Effector memory CD8-positive, alpha-beta T cell (primary cell): ENCODE data around the gene CALN1.

Source experiments
- ATAC-seq: fragments of 150-1000 bp; cut with Tn5 transposase; replicated peaks from 2 replicates; pipeline ENCODE4 v1.10.0; 2021; ENCODE audit warnings: mild to moderate bottlenecking, moderate library complexity
- DNase-seq, 3 experiments: peaks; one replicate each; pipeline ENCODE4 v3.0.0; 2021
- H3K27ac Mint-ChIP-seq, 2 donors: one replicate each; pipeline ENCODE4 v1.8.0; 2022; ENCODE audit warnings: mild to moderate bottlenecking in 2 of 2, mixed read lengths in 2 of 2, moderate library complexity in 2 of 2
- H3K27me3 Mint-ChIP-seq, 2 donors: one replicate each; pipeline ENCODE4 v1.8.0; 2022; ENCODE audit warnings: mixed read lengths in 2 of 2
- H3K36me3 Mint-ChIP-seq: one replicate; pipeline ENCODE4 v1.8.0; 2022; ENCODE audit warnings: mild to moderate bottlenecking, moderate library complexity, mixed read lengths; ENCODE audit not compliant: insufficient read depth
- H3K4me1 Mint-ChIP-seq, 2 donors: one replicate each; pipeline ENCODE4 v1.8.0; 2022; ENCODE audit warnings: low read depth in 2 of 2, mixed read lengths in 2 of 2
- H3K4me3 Mint-ChIP-seq, 2 donors: one replicate each; pipeline ENCODE4 v1.8.0; 2022; ENCODE audit warnings: mild to moderate bottlenecking in 2 of 2, mixed read lengths in 2 of 2, moderate library complexity in 2 of 2
- H3K9me3 Mint-ChIP-seq, 2 donors: one replicate each; pipeline ENCODE4 v1.8.0; 2022; ENCODE audit warnings: mixed read lengths in 2 of 2

The CALN1 gene

DNA sequence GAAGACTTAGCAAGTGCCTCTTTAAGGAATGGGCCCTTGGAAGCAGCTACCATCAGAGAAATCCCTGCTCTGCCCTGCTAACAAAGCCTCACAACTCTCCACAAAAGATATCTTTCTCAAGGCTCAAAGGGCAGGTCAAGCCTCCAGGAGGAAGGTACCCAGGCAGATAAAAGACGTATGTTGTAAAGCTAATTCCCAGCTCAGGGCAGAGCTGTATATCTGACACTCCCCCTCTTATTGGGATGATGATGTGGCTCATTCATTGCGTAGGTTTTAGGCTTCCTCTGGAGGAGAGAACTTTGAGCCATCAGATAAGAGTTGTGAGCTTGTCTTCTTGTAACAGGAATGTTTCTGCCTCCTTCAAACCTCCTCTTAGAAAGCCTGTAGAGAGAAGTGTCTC, 145.4 kb downstream of the CALN1 start:
- Mint-ChIP-seq H3K4me3 (no peak overlapping the region), H3K9me3 (peaks cover 8 to 15% of the 10 kb centered on the region in 2 donors)
- no peak for ATAC-seq

DNA sequence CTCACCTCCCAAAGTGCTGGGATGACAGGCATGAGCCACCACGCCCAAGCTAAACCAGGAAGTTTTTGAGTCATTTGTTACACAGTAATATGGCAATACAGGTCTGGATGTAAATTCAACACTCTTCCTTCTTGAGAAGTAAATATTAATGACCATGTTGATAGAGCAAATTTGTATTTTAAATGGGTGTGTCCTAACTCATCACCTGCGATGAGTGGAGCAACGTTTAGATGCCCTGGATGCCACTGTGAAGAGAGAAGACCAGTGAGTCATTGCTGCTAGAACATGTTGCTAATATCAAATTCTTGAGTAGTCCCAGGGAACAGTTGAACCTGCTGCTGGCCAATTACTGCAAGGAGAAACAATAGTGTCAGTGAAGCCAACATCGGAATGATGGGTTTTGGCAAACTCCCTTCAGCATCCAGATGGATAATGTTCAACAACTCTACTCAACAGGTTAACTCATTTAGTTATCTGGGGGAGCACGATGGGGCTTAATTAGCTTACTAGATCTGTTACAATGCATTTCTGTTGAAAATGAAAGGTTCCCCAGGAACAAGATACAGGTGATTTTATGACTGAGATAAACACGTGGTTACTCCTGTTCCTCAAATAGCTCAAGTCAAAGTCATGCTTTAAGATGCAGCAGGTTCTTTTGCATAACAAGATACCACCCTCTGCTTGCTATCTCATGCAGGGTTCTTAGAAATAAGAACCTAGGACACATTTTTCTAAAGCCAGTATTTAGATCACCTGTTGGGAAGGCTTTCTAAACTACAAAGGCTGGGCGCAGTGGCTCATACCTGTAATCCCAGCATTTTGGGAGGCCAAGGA, 146.8 kb downstream of the CALN1 start:
- Mint-ChIP-seq H3K36me3 (no peaks in the 10 kb centered on the region), H3K27ac (no peak overlapping the region), H3K4me1 (no peaks in the 10 kb centered on the region), H3K9me3 (peaks cover 8 to 15% of the 10 kb centered on the region in 2 donors), H3K4me3 (no peak overlapping the region), H3K27me3 (no peaks in the 10 kb centered on the region)
- ATAC-seq (no peak), DNase-seq (no peak)

More for the DNA sequence above, 145.4 kb downstream of the CALN1 start:
- no peak for DNase-seq
- H3K27me3 Mint-ChIP-seq = no peaks in the 10 kb centered on the region
- H3K36me3 Mint-ChIP-seq = no peaks in the 10 kb centered on the region
- no peak overlapping the region for H3K27ac Mint-ChIP-seq
- no peaks in the 10 kb centered on the region for H3K4me1 Mint-ChIP-seq

DNA sequence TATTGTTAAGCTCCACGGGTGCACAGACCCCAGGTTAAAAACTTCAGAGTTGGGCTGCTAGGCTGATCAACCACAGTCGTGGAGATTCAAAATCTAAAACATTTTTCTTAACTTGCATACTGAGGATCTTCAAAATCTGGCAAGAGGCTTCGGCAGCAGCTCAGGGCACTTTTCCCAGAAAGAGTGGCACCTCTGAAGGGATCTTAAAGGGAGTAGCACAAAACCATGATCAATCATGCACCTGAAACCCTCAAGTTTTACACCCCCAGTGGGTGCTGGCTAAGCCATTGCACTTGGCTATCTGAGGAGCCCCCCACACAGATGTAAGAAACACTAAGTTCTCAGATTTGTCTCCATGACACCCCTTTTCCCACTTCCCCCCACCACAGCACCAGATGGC, 151.7 kb downstream of the CALN1 start:
- H3K9me3 Mint-ChIP-seq = peaks cover 2 to 15% of the 10 kb centered on the region in 2 donors
- DNase-seq = no peak
- no peaks in the 10 kb centered on the region for H3K36me3 Mint-ChIP-seq
- H3K4me3 Mint-ChIP-seq = no peak overlapping the region
- H3K27ac Mint-ChIP-seq = no peak overlapping the region
- no peak for ATAC-seq
- H3K27me3 Mint-ChIP-seq = no peaks in the 10 kb centered on the region
- H3K4me1 Mint-ChIP-seq = no peaks in the 10 kb centered on the region

DNA sequence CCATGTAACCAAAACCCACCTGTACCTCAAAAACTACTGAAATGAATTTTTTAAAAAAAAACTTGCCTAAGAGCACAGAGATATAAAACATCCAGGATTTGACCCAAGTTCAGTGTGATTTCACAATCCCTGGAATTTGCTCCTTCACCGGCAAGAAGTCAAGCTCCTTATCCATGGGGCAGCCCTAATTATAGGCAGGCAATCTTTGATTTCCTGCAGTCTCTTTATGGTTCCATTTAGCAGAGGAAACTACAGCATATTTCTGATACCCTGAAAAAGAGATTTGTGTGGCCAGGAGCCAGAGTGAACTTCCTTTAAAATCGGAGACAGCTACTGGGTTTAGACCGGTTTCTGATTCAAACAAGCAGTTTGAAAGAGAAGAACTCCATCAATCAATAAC, 154.1 kb downstream of the CALN1 start:
- Mint-ChIP-seq H3K9me3 (peaks cover 2 to 15% of the 10 kb centered on the region in 2 donors), H3K27ac (no peak overlapping the region), H3K27me3 (no peaks in the 10 kb centered on the region), H3K4me3 (no peak overlapping the region), H3K36me3 (no peaks in the 10 kb centered on the region), H3K4me1 (no peaks in the 10 kb centered on the region)
- ATAC-seq (no peak), DNase-seq (no peak)

DNA sequence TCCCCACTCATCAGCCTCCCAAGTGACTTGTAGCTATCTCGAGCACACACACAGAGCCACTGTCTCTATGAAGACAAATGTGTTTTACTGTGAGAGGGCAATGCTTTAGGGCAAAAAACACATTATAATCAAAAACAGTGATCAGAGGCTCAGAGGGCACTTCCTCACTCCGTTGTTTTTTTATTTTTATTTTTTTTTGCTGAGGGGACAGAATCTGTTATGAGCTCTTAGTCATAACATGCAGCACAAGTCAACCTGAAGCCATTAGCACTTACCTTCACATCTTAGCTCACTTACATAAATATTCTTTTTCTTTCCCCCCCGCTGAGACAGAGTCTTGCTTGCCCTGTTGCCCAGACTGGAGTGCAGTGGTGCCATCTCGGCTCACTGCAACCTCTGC, 157.7 kb downstream of the CALN1 start:
- Mint-ChIP-seq H3K27ac (no peak overlapping the region), H3K4me3 (no peak overlapping the region), H3K4me1 (no peaks in the 10 kb centered on the region), H3K36me3 (no peaks in the 10 kb centered on the region), H3K9me3 (peaks cover 2 to 24% of the 10 kb centered on the region in 2 donors), H3K27me3 (no peaks in the 10 kb centered on the region)
- DNase-seq (no peak), ATAC-seq (no peak)

DNA sequence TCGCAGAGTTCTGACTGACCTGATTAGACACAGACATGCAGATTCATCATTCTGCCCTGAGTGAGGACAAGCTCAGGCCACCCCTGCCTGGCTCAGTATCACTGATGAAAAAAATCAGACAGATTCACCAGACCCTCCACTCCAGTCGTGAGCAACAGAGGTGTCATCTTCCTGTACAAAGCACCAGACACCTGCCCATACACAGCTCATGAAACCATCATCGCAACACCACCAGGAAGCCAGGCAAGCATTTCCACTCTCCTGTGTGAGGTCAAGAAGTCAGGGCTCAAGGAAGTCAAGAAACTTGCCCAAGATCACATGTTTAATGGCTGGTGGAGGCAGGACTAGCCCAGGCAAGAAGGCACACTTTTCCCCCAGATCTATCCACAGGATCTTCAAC, 163.0 kb downstream of the CALN1 start:
- Mint-ChIP-seq H3K4me3 (no peak overlapping the region), H3K36me3 (no peaks in the 10 kb centered on the region), H3K27me3 (no peaks in the 10 kb centered on the region), H3K9me3 (peaks cover 5 to 25% of the 10 kb centered on the region in 2 donors), H3K4me1 (no peaks in the 10 kb centered on the region), H3K27ac (no peak overlapping the region)
- ATAC-seq = no peak
- DNase-seq = no peak

DNA sequence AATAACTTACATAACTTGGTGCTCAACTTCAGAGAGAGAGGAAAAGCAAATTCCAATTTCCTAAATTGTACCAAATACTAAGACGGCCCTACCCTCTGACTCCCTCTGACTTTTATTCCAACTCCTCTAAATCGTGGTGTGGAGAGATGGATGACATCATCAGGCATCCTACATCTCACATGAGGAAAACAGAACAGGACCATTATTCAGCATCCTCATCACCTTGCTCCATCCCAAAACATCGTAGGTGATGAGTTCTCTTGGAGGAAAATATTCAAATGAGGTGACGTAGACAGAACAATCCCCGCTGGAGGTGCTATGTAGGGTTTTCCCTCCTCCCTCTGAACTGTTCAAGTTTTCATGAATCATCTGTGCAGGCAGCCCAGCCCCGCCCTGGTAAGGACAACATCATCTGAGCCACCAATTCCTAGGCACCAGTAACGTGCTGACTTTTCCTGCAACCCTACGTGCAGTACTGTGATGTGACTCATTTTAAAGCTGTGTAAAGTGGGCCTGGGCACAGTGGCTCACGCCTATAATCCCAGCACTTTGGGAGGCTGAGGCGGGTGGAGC, 167.2 kb downstream of the CALN1 start:
- Mint-ChIP-seq H3K4me3 (no peak overlapping the region), H3K36me3 (no peaks in the 10 kb centered on the region), H3K9me3 (peaks cover 7 to 9% of the 10 kb centered on the region in 2 donors), H3K27me3 (no peaks in the 10 kb centered on the region), H3K4me1 (no peaks in the 10 kb centered on the region), H3K27ac (no peak overlapping the region)
- ATAC-seq = no peak
- no peak for DNase-seq

DNA sequence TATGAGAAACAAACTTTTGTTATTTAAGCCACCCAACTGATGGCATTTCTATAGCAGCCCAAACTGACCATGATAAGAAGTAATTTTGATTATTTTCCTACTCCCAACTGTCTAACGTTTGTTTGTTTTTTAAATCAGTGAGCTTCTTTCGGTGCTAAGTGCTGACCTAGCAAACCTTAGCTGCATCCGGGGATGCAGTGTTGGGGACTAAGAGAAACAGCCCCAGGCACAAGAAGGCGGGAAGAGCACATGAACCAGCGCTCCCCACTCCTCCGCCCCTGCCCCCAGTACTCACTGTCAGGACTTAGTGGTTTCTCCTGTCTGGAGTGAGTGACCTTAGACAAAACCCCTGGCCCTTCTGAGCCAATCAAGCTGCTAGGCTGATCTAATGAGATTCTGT, 168.8 kb downstream of the CALN1 start:
- Mint-ChIP-seq H3K36me3 (no peaks in the 10 kb centered on the region), H3K27me3 (no peaks in the 10 kb centered on the region), H3K9me3 (peaks cover 3 to 5% of the 10 kb centered on the region in 2 donors), H3K4me3 (no peak overlapping the region), H3K27ac (no peak overlapping the region), H3K4me1 (no peaks in the 10 kb centered on the region)
- no peak for DNase-seq
- ATAC-seq = no peak

DNA sequence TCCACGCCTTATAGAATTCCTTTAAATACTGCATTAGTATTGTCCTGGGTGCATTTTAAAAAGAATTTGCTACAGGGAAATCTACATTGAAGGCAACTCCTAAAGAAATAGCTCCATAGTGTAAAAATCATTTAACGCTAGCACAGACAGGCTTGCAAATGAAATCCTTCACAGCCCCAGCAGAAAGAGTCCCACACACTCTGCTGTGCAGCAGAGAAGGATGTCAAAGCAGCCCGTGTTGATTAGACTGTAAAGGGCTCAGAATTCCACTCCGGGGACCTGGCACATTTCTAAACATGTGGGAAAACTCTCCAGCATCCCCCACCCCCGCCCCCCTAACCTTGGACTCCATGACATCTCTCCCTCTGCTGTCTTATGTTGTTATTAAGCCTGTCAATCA, 176.8 kb downstream of the CALN1 start:
- ATAC-seq (no peak), DNase-seq (no peak)
- H3K36me3 Mint-ChIP-seq = peaks cover 4% of the 10 kb centered on the region
- no peak overlapping the region for H3K4me3 Mint-ChIP-seq
- no peak overlapping the region for H3K27ac Mint-ChIP-seq
- H3K27me3 Mint-ChIP-seq = no peaks in the 10 kb centered on the region
- H3K4me1 Mint-ChIP-seq = no peaks in the 10 kb centered on the region
- H3K9me3 Mint-ChIP-seq = peaks cover 7 to 10% of the 10 kb centered on the region in 2 donors

DNA sequence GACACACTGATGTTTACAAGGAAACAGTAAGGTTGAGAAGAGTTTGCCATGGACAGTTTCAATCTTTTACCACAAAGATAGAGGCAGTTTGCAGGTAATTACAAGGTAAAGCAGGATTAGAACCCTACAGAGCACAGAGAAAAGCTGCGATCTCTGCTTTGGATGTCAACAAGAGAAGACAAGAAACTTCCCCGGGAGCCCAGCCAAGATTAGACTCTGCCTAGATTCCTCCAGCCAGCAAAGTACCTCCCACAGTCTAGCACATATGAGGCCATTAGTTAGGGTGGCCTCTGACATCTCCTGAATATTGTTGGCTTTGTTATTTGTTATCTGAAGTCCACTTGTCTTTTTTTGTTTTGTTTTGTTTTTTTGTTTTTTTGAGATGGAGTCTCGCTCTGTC, 178.1 kb downstream of the CALN1 start:
- DNase-seq (no peak), ATAC-seq (no peak)
- Mint-ChIP-seq H3K36me3 (peaks cover 4% of the 10 kb centered on the region), H3K27ac (no peak overlapping the region), H3K4me1 (no peaks in the 10 kb centered on the region), H3K4me3 (no peak overlapping the region), H3K27me3 (no peaks in the 10 kb centered on the region), H3K9me3 (peaks cover 7 to 10% of the 10 kb centered on the region in 2 donors)

DNA sequence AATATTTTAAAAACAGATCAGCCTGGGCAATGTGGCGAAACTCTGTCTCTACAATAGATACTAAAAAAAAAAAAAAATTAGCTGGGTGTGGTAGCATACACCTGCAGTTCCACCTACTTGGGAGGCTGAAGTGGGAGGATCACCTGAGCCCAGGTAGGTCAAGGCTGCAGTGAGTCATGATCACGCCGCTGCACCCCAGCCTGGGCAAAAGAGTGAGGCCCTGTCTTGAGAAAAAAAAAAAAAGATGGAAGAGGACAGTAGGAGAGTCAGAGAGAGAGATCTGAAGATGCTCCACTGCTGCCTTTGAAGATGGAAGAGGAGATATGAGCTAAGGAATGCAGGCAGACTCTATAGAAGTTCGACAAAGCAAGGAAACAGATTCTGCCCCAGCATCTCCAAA, 181.9 kb downstream of the CALN1 start:
- no peak overlapping the region for H3K27ac Mint-ChIP-seq
- DNase-seq = no peak
- no peaks in the 10 kb centered on the region for H3K27me3 Mint-ChIP-seq
- ATAC-seq = no peak
- H3K4me3 Mint-ChIP-seq = no peak overlapping the region
- peaks cover 7 to 10% of the 10 kb centered on the region in 2 donors for H3K9me3 Mint-ChIP-seq
- H3K36me3 Mint-ChIP-seq = peaks cover 4% of the 10 kb centered on the region
- H3K4me1 Mint-ChIP-seq = no peaks in the 10 kb centered on the region

DNA sequence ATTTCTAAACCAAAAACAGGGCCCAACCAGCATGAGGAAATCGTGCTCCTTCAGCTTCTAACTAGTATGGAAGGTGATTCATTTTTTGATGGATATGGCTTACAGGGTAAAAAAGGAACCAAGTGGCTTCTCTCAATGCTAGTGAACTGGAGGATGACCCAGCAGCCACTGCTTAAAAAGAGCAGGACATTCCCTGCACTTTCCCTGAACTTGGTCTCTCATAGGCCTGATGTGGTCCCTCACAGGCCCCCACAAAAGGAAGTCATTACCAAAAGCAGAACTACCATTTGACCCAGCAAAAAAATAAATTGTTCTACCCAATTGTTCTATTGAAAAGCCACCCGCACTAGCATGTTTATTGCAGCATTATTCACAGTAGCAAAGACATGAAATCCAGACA, 188.8 kb downstream of the CALN1 start:
- H3K27me3 Mint-ChIP-seq = no peaks in the 10 kb centered on the region
- no peak for DNase-seq
- H3K4me1 Mint-ChIP-seq = no peaks in the 10 kb centered on the region
- no peak overlapping the region for H3K4me3 Mint-ChIP-seq
- H3K27ac Mint-ChIP-seq = no peak overlapping the region
- ATAC-seq = no peak
- no peaks in the 10 kb centered on the region for H3K36me3 Mint-ChIP-seq
- peaks cover 0 to 12% of the 10 kb centered on the region in 2 donors for H3K9me3 Mint-ChIP-seq

DNA sequence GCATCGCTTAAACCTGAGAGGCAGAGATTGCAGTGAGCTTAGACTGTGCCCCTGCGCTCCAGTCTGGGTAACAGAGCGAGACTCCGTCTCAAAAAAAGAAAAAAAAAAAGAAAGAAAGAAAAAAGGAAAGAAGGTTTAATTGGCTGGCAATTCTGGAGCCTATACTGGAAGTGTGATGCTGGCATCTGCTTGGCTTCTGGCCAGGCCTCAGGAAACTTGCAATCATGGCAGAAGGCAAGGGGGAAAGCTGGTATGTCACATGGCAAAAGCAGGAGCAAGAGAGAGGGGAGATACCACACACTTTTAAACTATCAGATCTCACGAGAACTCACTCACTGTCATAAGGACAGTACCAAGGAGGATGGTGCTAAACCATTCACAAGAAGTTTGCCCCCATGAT, 190.0 kb downstream of the CALN1 start:
- Mint-ChIP-seq H3K4me1 (no peaks in the 10 kb centered on the region), H3K9me3 (peaks cover 0 to 12% of the 10 kb centered on the region in 2 donors), H3K27ac (no peak overlapping the region), H3K27me3 (no peaks in the 10 kb centered on the region), H3K36me3 (no peaks in the 10 kb centered on the region), H3K4me3 (no peak overlapping the region)
- no peak for DNase-seq
- ATAC-seq = no peak

DNA sequence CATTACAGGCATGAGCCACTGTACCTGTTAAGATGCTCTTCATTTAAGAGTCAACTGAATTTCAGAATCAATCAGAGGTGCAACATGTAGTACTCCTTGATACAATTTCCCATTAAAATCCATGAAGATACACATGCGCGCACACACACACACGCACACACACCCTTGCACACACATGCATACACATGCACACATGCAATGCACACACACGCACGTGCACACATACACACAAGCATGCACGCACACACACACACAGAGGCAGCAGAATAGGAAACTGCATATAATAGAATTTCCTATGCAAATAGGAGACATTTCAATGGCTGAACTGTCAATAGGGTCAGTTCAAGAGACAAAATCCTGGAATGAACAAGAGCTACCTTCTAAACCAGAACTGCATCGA, 192.6 kb downstream of the CALN1 start:
- Mint-ChIP-seq H3K27me3 (no peaks in the 10 kb centered on the region), H3K9me3 (peaks cover 0 to 12% of the 10 kb centered on the region in 2 donors), H3K4me1 (no peaks in the 10 kb centered on the region), H3K27ac (no peak overlapping the region), H3K36me3 (no peaks in the 10 kb centered on the region), H3K4me3 (no peak overlapping the region)
- DNase-seq (no peak), ATAC-seq (no peak)
